GM18499 (cell line): ENCODE results near the gene PPP6R3.
"Not testable (repeated sequence)": the region's sequence is repeated elsewhere in the genome, so short reads cannot be mapped to it uniquely, and the experiment has no call there.

ENCODE experiments used
- ATAC-seq: cut with Tn5 transposase; IDR thresholded peaks from one replicate; pipeline ENCODE4 v1.9.1; 2021; ENCODE audit warnings: moderate number of reproducible peaks; ENCODE audit not compliant: insufficient read depth, unreplicated experiment

PPP6R3 gene

DNA sequence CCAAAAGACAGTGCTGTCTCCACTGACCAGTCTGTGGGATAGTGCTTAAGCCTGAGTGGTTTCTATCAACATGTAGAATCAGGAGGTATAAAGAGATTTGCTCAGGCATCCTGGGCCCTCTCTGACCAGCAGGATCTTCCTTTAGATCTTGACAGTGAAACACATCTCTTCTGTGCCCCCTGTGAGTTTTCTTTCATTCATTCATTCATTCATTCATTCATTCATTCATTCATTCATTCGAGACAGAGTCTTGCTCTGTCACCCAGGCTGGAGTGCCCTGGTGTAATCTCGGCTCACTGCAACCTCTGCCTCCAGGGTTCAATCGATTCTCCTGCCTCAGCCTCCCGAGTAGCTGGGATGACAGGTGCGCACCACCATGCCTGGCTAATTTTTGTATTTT lies 26.4 kb upstream of the PPP6R3 start:
- ATAC-seq = not testable (repeated sequence)

DNA sequence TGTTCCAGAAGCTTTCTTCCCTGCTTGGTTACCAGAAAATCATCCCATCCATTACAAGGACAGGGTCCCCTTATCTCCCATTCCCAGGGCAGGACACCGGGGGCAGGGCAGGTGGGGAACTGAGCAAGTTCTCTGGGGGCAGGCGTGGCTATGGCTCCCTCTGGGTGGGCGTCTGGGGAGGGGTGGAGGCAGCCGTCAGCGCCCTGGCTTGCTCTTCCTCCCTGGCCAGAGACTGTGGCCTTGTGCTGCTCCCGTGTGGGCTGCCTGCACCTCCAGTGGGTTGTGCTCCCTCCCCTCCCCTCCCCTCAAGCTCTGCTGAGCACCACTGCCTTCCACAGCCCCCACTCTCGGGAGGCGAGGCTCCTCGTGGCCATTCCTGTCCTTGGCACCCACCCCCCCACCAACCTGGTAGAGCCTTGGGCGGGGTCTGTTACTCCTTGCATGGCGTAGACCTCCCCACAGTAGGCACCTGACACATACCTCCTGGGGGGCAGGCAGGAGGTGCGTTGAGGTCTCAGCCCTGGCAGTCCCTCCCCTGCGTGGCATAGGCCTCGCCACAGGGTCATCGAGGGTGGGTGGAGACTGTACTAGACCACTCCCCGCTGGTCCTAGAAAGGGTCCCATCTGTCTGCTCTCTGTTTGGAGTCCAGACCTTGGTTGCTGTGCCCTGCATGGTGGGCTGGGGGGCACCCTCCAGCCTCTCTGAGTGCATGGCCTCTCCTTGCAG lies 24.2 kb upstream of the PPP6R3 start:
- ATAC-seq = no peak

DNA sequence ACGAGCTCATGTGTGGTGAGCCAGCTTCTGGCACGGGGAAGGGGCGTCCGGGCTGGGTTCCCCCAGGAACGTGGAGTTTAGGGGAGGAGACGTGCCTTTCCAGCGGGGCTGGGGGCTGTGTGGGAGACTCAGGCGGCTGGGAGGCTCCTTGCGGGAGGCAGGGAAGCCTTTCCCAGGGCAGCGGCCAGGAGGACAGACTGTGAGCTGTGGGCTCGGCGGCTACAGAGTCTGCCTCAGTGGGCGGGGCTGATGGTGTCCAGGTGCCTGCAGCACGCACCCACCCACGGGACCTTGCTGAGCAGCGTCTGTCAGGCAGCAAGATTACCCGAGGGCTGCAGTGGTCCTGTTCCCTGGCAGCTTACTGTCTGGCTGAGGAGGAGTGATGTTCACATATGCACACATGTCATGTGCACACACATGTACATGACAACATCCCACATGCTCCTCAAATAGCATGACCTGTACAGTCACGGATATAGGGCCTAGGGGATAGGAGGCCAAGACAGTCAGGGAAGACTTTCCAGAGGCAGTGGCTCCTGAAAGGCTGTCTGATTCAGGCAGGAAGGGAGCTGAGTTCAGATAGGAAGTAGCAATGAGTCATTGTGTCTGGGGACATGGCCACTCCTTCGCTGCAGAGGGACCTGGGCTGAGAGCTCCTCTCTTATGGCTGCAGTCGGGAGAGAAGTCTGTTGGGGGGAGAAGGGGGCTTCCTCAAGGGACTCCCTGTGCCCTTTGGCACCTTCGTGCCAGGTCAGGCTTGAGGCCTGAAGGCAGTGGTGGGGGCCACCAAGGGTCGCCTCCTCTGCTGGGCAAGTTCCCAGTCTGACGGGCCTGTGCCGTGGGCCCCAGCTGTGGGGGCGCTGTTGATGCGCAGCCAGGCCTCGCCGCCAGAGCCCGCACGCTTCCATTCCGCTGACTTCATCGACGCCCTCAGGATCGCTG lies 23.3 kb upstream of the PPP6R3 start:
- ATAC-seq = no peak

DNA sequence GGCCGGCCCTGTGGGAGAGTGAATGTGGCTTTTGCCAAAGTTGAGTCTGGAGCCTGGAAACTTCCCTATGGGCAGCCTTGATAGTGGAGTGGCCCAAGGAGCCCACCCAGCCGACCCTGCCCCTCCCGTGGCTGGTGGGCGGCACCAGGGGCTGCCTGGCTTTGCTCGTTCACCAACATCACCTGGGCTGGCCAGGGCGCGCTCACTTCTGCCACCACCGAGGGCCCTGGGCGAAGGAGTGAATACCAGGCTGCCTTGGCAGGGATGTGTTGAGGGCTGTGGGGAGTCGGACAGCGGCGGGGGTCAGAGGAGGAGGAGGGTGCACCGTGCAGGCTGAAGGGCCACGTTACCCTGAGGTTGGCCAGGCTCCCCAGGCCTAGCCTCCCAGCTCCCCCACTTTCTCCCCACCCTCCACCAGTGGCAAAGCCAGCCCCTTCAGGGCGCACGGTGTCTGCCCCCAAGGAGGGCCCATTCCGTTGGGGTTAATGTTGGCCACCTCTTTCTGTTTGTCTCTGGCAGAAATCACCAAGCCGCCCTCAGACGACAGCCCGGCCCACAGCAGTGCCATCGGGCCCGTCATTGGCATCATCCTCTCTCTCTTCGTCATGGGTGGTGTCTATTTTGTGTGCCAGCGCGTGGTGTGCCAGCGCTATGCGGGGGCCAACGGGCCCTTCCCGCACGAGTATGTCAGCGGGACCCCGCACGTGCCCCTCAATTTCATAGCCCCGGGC lies 22.5 kb upstream of the PPP6R3 start:
- no peak for ATAC-seq

DNA sequence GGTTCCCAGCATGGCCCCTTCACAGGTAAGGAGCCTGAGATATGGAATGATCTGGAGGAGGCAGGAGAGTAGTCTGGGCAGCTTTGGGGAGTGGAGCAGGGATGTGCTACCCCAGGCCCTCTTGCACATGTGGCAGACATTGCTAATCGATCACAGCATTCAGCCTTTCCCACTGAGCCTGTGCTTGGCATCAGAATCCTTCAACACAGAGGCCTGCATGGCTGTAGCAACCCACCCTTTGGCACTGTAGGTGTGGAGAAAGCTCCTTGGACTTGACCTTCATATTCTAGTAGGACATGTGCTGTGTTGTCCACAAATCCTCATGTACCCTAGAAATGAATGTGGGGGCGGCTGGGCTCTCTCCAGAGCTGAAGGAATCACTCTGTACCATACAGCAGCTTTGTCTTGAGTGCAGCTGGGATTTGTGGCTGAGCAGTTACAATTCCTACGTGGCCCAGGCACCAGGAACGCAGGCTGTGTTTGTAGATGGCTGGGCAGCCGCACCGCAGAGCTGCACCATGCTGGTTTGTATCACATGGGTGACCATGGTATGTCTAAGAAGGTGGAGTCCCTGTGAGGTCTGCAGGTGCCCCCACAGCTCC lies 21.8 kb upstream of the PPP6R3 start:
- no peak for ATAC-seq

DNA sequence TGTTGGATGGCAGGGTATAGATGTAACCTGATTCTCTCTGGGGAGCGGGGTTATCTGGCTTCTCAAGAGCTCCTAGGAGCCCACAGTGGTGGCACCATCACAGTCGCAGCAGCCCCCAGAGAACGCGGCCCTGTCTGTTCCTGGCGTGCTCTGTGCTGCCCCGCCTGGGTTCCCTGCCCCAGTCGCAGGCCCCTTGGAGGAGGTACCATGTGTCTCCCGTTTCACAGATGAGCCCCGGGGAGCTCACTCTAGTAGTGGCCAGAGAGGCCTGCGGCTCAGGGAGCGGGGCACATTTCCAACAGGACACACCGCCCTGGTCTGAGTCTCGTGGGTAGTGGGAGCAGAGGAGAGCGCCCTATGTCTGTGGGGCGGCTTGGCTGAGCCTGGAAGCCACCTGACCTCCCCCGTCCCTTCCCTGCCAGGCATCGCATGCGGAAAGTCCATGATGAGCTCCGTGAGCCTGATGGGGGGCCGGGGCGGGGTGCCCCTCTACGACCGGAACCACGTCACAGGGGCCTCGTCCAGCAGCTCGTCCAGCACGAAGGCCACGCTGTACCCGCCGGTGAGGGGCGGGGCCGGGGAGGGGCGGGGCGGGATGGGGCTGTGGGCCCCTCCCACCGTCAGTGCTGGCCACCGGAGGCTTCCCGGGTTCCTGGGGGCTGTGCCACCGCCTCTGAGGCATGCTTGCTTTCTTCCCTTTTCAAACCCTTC lies 21.0 kb upstream of the PPP6R3 start:
- ATAC-seq = no peak

DNA sequence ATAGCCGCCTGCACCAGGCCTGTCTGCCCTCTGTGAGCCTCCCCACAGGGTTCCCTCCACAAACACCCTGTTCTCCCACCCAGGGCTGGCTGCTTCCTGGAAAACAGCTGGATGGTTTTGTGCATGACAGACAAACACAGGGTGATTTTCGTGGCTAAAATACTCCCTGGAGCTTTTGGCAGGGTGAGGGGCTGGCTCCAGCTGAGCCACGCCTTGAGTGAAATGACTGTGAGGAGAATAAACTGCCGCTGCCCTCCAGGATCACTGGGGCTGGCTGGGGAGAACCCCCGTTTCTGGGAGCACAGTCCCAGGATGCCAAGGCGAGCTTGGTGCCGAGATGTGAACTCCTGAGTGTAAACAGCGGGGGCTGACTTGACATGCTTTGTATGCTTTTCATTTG lies 20.3 kb upstream of the PPP6R3 start:
- no peak for ATAC-seq

DNA sequence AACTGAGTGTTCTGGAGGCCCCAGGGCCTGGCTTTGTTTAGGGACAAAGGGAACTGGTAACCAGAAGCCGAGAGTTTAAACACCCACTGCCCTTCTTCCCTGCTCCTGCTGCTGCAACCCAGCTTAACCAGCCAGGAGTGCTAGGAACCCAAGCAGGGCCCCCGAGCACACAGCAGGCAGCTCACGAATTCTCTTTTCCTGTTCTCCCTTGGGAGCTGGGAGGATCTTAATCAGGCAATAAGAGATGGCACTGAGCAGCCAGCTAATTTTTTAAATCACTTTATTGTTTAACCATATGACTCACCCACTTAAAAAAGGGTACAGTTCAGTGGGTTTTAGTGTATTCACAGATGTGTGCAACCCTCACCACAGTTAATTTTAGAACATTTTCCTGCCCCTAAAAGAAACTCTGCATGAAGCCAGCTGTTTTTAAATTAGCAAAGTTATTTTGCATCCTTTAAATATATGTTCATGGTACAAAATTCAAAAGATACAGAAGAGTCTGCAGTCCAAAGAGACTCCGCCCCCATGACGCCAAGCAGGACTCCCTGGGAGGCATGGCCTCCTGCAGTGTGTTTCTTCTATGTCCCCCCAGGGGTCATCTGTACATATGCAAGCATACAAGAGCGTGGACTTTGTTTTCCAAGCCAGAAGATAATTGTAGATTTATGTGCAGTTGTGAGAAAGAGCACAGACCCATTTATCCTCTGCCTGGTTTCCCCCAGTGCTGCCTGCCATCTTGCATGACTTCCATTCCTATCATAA lies 18.9 kb upstream of the PPP6R3 start:
- no peak for ATAC-seq

DNA sequence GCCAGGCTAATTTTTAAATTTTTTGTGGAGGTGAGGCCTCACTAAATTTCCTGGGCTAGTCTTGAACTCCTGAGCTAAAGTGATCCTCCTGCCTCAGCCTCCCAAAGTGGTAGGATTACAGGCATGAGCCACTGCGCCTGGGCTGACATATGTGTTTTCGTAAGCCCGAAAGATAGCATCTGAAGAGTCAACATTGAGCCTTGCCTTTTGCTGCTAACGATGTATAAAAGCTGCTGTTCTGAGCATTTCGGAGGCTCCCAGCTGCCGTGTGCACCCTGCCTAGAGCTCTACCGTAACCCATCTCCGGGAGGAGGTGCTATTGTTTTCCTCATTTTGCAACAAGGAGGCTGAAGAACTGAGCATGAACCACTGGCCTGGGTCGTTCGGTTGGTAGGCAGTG lies 18.1 kb upstream of the PPP6R3 start:
- ATAC-seq = no peak

DNA sequence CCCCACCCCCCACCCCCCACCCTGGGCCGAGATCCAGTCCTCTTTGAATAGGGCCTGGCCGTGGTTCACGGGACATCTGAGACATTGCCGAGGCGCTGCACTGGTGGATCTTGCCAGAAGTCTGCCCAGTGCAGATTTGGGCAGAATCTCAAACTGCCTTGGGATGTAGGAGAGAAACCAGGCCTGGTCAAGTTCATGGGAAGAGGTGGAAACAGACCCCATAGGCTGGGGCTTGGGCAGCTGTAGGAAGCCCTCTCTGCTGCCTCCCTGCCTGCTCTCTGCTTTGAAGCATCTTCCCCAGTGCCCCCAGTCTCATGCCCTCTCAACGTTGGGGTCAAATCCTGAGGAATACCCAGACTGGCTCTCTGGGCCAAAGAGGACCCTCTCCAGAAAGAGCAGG lies 16.0 kb upstream of the PPP6R3 start:
- no peak for ATAC-seq

DNA sequence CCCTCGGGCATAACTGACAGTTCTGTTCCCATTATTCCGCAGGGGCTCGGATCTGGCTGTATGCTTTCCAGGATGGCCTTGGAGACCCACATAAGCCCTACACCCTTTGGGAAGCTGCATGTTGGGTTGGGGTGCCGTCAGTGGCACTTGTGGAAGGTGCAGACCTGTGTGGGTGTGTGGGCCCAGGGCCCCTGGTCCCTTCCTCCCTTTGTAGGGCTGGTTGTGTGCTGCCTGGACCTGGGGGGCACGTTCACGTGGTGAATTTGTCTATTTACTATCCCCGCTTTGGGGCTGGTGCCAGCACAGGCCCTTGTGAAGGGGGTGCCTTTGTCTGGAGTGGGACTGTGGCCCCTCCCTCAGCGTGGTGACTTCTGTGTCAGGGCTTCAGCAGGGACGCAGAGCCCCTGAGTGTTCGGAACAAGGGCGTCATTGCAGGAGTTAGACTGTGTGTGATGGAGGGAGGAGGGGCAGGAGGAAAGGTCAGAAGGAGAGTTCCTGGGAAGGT lies 15.0 kb upstream of the PPP6R3 start:
- no peak for ATAC-seq

DNA sequence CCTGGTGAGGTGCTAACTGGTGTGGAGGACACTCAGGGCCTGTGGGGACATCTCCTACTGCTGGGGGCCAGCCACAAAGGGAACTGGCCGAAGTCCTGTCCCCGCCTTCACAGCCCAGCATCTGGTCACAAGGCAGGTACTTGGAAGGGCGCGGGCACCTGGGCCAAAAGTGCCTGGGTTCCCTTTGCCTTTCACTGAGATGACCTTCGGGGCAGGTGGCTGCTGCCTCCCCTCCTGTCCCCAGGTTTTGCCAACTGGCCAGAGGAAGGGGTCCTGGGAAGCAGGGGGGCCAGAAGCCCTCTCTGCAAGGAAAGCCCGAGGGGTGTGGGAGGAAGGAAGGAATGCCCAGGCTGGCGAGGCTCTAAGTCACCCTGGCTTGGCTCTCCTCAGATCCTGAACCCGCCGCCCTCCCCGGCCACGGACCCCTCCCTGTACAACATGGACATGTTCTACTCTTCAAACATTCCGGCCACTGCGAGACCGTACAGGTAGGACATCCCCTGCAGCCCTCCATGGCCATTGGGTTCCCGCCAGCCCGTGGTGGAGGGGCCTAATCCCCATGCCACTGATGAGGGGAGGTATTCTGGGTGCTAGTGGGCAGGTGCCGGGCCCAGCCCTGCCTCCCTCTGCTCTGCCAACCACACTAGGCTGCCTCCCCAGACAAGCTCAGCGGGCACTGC lies 14.4 kb upstream of the PPP6R3 start:
- ATAC-seq = no peak

DNA sequence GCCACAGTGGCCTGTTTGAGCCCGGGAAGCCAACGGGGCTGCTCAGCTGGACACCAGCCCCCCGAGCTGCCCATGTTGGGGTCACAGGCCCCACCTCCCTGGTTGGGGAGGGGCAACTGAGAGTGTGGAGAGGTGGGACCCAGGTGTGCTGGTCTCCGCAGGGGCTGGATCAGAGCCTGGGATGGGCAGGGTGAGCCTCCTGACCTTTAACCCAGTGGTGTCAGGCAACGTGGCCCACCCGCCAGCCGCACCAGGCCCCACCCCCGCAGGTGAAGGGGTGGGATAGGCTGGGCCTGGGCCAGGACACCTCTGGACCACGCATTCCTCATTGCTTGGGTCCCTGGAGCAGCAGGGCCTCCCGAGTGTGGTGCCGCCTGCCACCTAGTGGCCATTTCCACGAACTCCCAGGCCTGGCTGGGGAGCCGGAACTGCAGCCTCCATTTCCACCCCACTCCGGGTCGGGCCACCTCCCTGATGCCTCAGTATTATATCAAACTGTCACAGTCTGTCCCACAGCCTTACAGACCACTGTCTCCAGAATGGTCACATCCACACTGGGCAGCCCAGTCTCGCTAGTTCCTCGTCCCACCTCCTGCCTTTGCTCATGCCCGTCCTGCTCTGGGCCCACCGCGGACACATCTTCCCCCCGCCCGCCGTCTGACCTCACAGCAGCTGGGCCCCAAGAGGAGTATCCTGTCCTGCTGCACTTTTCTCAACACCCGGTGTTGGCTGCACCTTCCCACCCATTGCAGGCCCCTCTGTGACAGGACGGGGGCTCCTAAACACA lies 13.3 kb upstream of the PPP6R3 start:
- ATAC-seq = no peak

DNA sequence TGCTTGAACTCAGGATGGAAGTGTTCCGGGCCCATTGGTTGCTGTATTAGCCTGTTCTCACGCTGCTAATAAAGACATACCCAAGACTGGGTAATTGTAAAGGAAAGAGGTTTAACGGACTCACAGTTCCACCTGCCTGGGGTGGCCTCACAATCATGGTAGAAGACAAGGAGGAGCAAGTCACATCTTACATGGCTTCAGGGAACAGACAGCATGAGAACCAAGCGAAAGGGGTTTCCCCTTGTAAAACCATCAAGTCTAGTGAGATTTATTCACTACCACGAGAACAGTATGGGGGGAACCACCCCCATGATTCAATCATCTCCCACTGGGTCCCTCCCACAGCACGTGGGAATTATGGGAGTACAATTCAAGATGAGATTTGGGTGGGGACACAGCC lies 12.6 kb upstream of the PPP6R3 start:
- not testable (repeated sequence) for ATAC-seq

DNA sequence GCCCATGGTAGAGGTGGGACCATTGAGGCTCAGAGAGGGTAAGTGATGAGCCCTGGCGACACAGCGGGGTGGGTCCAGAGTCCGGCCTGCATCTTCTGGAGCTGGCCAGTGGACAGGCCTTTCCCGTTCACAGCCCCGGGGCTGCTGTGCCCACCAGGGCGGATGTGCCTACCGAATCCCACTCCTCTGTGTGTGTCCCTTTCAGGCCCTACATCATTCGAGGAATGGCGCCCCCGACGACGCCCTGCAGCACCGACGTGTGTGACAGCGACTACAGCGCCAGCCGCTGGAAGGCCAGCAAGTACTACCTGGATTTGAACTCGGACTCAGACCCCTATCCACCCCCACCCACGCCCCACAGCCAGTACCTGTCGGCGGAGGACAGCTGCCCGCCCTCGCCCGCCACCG lies 11.9 kb upstream of the PPP6R3 start:
- no peak for ATAC-seq

DNA sequence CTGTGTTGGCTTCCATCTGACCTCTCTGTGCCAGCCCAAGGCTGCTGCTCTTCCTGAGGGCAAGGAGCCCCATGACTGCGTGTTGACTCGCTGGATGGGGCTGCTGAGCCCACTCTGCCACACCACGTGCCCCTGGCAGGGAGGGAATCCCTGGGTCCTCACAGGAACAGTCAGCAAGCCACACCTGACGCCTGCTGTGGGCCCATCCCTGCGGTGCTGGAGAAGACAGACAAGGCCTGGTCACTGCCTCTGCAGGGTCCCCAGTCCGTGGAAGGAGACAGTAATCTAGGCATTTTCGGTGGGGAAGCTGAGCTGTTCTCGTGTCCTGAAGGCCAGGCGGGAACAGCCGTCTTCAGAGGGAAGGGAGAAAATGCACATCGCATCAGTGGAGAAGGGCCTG lies 10.6 kb upstream of the PPP6R3 start:
- no peak for ATAC-seq

DNA sequence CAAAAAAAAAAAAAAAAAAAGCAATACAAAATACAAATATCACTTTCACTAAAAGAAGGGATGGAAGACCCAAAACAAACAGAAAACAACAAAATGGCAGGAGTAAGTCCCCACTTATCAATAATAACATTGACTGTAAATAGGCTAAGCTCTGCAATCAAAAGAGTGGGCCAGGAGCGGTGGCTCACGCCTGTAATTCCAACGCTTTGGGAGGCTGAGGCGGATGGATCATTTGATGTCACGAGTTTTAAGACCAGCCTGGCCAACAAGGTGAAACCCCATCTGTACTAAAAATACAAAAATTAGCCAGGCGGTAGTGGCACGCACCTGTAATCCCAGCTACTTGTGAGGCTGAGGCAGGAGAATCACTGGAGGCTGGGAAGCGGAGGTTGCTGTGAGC lies 9.8 kb upstream of the PPP6R3 start:
- ATAC-seq = no peak

DNA sequence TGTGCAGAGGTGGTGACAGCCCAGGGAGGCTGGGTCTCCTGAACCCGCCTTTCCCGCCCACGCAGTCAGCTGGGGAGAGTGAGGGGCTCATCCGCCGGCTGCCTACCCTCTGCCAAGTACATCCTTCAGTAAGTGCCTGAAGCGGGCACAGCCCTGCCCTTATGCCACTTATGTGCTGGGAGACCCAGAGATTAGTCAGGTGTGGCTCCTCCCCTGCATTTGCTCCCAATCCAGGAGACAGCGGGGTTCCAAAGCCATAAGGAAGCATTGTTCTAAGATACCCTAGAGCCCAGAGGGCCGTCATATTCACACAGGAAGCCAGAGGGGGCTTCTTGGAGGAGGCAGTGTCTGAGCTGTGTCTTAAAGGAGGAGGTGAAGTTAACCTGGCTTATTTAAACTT lies 5.8 kb upstream of the PPP6R3 start:
- ATAC-seq = no peak
